Measurements from ENCODE around the gene RNU4-1. TPM values are rescaled to one million over a fixed set of nuclear protein-coding genes. Genes with fewer than 3 reads are reported as not detected.

The RNU4-1 gene
- total RNA-seq, 1 experiment from 2014 or later: 2,323 TPM

DNA sequence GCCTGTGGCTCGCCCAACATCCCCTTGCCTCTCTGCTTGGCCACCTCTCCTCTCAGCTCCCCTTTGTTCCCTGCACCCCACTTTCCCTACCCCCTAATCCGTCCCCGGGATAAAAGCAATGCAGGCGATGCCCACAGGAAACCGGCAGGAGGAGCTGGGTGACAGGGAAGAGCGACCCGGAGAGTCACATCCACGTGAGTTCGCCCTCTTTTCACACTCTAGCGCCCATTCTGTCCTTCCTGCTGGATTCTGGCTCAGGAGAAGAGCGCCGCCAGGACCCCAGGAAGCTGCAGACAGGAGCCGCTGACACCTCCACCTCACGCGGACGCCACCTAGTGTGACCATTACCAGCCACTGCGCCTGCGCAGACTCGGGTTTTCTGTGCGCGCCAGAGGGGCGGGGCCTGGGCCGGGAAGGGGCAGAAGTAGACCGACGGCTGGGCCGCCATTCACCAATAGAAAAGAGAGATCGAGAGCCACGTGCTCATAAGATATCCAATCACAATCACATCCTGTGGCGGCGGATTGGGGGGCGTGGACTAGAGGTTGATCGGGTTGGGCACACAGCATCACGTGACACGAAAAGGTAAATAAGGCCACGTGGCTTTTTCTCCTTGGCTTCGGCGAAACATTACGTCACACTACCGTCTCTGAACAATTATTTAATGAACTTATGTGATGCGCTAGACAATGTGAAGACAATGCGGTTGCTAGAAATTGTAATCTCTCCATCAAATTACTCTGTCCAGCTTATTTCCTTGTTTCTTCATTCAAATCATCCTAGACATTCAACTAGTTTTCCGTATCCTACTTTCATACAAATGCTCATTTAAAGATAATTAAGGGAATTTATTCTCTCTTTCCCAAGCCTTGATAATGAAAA lies 24.4 kb upstream of the RNU4-1 start:
- H3K27me3 ChIP-seq (ENCODE audit: insufficient read depth, low read length): no peaks in the 10 kb centered on the region
- no peaks in the 10 kb centered on the region for H3K79me2 ChIP-seq (ENCODE audit: insufficient read depth, low read length)
- peak overlapping the region; percentile 65 for H3K9ac ChIP-seq (ENCODE audit: low read length)
- DNase-seq (ENCODE audit: low read depth, low spot score) (peak; percentile 99), ATAC-seq (peak; percentile 98)
- peak overlapping the region; percentile 65 to 70 for H3K4me3 ChIP-seq (replicated peaks in 1 of 2; ENCODE audit: low read depth in 1 of 2, low read length in 2 of 2)
- H3K4me2 ChIP-seq (ENCODE audit: low read length): peak overlapping the region; percentile 87
- intact Hi-C loops (cut with micrococcal nuclease): no loop called here
- POLR2A ChIA-PET: interaction anchor here (1.7 to 2.0 kb wide), 2 partner anchors 24 to 26 kb away, joined by 10 to 12 read pairs; partner anchors contain the start of genes RNU4-1 and RNU4-2
- H3K4me1 ChIP-seq (ENCODE audit: control insufficient read depth in 1 of 2, insufficient read depth in 2 of 2, low read length in 2 of 2): peaks cover 2 to 15% of the 10 kb centered on the region in 2 experiments; a peak in 1 of 4 replicates
- no peaks in the 10 kb centered on the region for H4K20me1 ChIP-seq (ENCODE audit: insufficient read depth)
- no peaks in the 10 kb centered on the region for H3K9me2 ChIP-seq (ENCODE audit: insufficient read depth)
- H3K36me3 ChIP-seq (ENCODE audit: control insufficient read depth in 1 of 2, insufficient read depth in 2 of 2, low read length in 2 of 2): no peaks in the 10 kb centered on the region
- H3K9me3 ChIP-seq (ENCODE audit: control insufficient read depth in 1 of 2, insufficient read depth in 1 of 2, low read depth in 1 of 2, low read length in 2 of 2): no peaks in the 10 kb centered on the region
- RAD21 ChIA-PET (ENCODE audit: low non-redundant PET in 1 of 2, low total read pairs in 2 of 2, uncharacterized antibody in 2 of 2, unreplicated experiment in 2 of 2): no interaction called here
- CTCF ChIA-PET: interaction anchor here (0.7 to 1.2 kb wide), 2 partner anchors 15 to 331 kb away, joined by 3 to 6 read pairs; partner anchors contain the start of gene SIRT4
- no TSS peak for BruUV-seq (replicated peaks)
- peak overlapping the region; percentile 55 for H3K27ac ChIP-seq (ENCODE audit: low read depth, low read length)
- peak; percentile 82 for TF ChIP-seq POLR2A (IDR thresholded peaks at IDR 0.05; ENCODE audit: borderline replicate concordance, extremely low read depth, insufficient read depth, insufficient read length)
- TF ChIP-seq, protein P1, sequence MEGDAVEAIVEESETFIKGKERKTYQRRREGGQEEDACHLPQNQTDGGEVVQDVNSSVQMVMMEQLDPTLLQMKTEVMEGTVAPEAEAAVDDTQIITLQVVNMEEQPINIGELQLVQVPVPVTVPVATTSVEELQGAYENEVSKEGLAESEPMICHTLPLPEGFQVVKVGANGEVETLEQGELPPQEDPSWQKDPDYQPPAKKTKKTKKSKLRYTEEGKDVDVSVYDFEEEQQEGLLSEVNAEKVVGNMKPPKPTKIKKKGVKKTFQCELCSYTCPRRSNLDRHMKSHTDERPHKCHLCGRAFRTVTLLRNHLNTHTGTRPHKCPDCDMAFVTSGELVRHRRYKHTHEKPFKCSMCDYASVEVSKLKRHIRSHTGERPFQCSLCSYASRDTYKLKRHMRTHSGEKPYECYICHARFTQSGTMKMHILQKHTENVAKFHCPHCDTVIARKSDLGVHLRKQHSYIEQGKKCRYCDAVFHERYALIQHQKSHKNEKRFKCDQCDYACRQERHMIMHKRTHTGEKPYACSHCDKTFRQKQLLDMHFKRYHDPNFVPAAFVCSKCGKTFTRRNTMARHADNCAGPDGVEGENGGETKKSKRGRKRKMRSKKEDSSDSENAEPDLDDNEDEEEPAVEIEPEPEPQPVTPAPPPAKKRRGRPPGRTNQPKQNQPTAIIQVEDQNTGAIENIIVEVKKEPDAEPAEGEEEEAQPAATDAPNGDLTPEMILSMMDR (IDR thresholded peaks at IDR 0.05 in 2 of 3, conservative IDR thresholded peaks at IDR 0.05 in 1 of 3; ENCODE audit: borderline replicate concordance in 1 of 3, insufficient read depth in 1 of 3, low read depth in 2 of 3, low read length in 2 of 3): peak; percentile 45 to 87 (median 57)
- TF ChIP-seq ELF1 (IDR thresholded peaks at IDR 0.05; ENCODE audit: borderline replicate concordance, low read depth): no peak
- peak; percentile 28; the same call in 1 of the 2 replicates for TF ChIP-seq CEBPB (IDR thresholded peaks at IDR 0.05; ENCODE audit: low read depth)
- TF ChIP-seq, protein P2, sequence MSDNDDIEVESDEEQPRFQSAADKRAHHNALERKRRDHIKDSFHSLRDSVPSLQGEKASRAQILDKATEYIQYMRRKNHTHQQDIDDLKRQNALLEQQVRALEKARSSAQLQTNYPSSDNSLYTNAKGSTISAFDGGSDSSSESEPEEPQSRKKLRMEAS (IDR thresholded peaks at IDR 0.05): peak; percentile 100
- TF ChIP-seq YY1 (IDR thresholded peaks at IDR 0.05; ENCODE audit: extremely low read depth, insufficient replicate concordance, low read depth, low read length): peak; percentile 65
- peak; percentile 87 for TF ChIP-seq SP1 (IDR thresholded peaks at IDR 0.05; ENCODE audit: low read depth)
- TF ChIP-seq, protein P3, sequence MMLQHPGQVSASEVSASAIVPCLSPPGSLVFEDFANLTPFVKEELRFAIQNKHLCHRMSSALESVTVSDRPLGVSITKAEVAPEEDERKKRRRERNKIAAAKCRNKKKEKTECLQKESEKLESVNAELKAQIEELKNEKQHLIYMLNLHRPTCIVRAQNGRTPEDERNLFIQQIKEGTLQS (IDR thresholded peaks at IDR 0.05): no peak
- peak; percentile 82; the same call in 1 of the 2 replicates for TF ChIP-seq SIN3A (IDR thresholded peaks at IDR 0.05; ENCODE audit: low read depth)
- TF ChIP-seq CBX3 (IDR thresholded peaks at IDR 0.05; ENCODE audit: low read depth): peak; percentile 71; the same call in 1 of the 2 replicates
- peak; percentile 92 for TF ChIP-seq POLR2AphosphoS5 (IDR thresholded peaks at IDR 0.05; ENCODE audit: low read depth, low read length)
- no peak for TF ChIP-seq JUND (IDR thresholded peaks at IDR 0.05)
- peak overlapping the region; percentile 87 for H2AFZ ChIP-seq (ENCODE audit: low read depth, low read length, poor library complexity, severe bottlenecking)
